NCI-H1930 (cell line): Measurements from ENCODE around the gene SMG6.
"Not testable (repeated sequence)": the region's sequence is repeated elsewhere in the genome, so short reads cannot be mapped to it uniquely, and the experiment has no call there.

ENCODE experiments used
- DNase-seq, 2 experiments: peaks; one replicate each; lab custom pipeline; 2025; lab: John Stamatoyannopoulos, UW

The SMG6 gene

DNA sequence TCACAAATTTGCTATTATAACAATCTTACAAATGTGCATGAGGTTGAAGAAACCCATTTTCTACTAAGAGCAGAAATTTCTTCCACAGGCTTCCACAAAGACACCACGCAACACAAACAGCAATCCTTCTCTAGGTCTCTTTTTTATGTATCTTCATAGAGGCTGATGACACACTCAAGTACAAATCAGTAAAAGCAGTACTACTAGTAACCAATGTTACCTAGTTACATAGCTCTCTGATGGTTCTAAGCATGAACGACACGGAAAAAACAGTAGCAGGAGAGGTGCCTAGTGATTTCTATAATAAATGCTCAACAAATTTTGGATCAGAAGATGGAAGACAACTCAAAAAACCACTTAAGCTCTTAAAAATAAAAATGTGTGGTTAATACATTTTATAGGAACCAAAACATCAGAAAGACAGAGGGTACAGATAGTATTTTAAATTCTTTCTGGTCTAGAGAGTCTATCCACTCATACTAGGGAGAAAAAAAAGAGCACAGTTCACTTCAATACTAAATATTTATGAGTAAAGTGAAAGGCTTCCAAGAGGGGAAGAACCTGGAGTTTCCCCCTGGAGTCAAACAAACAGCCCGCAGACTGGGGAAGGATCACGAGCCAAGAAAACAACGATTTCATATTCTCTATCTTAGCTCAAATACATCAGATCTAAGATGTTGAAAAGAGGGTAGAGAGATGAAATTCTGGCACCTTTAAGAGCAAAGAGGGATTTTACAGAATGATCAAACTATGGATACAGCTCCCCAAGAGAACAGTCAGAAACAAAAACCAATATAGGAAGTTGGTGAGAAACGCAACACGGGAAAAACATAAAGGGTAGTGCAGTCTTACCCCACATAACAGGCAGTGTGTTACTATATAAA is 40.2 kb downstream of the SMG6 start:
- no peak for DNase-seq

DNA sequence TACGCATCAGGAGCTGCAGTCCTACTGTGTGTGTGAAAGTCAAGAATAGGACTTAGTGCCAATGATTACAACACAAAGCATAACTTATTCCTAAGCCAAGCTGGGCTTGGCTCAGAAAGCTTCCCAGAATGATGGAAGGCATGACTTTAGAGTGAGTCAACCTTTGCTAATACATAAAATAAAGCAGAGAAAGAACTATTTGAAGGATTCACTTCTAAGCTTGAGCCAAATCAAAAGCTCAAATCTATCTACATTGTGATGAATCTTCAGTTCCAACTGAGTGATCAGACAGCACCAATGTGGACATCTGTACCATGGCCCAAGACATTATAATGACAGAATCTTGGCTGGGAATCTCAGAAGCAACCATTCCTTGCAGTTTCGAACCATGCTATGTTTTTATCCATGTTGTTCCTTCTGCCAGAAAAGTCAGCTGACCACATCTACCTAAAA is 41.4 kb downstream of the SMG6 start:
- no peak for DNase-seq

DNA sequence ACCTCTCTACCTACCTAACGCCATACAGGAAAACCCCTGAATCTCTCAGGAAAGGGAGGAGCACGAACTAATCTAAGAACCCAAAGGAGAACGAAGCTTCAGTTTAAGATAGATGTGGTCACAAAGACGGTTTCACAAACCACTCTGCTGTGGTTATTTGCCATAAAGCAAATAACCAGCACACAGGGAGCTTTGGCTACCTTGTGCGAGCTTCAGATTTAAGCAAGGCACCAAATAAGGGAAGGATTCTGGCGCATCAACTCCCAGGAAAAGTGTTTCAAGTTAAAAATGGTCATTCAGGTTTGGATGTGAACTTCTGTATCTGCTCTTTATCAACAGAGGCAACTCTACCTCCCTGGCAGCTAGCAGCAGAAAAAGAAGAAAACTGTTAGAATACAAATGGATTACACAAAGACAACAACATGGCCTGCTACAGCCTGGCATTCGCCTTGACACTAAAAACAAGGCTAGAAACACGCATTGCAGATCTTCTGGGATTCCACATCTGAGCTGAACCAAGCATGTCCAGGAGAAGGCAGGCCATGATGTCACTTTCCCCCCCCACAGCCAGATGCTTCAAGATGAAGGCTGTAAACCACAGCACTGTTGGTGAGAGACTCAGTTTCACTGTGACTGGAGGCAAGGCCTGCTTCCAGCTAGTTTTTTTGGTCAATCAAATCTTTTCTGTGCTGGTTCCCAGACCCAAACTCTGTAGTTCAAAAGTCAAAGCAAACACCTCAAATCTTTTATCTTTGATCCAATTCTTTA is 43.6 kb downstream of the SMG6 start:
- DNase-seq, result no peak

DNA sequence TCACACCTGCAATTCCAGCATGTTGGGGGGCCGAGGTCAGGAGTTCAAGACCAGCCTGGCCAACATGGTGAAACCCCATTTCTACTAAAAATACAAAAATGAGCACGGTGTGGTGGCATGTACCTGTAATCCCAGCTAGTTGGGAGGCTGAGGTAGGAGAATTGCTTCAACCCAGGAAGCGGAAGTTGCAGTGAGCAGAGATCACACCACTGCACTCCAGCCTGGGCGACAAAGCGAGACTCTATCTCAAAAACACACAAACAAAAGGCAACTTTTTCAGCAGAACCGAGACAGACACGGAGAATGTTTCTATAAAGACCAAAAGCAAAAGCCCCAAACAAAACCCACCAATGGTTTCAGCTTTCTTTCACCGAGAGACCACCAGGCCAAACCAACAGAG is 44.8 kb downstream of the SMG6 start:
- DNase-seq, result not testable (repeated sequence)

DNA sequence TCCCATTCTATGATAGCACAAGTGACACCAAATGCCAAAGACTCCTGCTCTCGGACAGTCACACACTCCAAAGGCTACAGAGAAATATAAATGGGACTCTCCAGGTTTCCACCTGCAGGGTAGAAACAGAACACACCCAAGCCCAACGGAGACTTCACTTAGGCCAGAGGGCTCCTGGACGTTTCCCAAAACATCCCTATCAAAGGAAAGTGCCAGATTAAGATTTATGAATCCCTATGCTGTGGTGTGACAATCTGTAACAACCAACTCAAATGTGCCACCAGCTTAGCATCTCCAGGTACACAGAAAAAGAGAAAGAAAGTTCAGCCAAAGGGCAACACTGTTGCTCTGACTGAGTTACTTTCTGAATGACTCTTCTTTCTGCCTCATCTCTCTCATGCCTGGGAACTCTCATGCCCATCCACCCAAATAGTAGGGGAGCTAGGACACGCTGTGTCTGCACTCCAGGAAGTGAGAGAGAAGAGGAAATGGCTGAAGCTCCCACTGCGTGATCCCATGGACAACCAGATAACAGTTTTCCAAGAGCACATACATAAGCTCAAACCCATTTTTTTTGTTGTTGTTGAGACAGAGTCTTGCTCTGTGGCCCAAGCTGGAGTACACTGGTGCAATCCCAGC is 49.7 kb downstream of the SMG6 start:
- no peak for DNase-seq

DNA sequence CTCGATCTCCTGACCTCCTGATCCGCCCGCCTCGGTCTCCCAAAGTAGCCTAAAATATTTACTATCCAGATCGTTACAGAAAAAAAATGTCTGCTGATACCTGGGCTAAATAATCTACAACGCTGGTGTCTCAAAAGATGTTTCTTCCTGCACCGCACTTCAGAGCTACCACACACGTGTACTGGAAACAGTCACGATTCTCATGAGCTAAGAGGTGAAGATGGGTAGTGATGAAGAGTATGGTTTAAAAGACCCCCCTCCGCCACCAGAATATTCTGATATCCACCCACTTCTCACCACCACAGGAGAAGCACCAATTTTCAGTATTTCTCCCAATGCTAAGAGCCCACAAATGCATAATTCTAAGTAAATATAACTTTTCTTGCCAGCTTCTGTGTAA is 50.2 kb downstream of the SMG6 start:
- DNase-seq, result no peak

DNA sequence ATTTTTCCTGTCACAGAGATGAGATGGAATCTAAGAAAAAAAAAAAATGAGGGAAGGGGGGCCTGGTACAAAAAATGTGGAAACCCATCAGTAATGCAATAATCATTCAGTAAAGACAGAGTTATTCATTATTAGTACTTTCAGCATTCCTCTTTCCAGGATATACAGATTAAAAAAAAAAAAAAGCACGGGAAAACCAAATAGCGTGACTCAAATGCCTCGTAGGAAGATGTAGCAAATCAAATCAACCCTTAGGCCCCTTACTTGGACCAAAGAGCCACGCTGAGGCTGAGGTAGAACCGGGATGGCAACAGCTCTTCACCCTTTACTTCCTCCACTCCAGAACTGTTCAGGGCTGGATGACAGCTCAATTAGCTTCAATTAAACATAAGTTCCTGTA is 52.5 kb downstream of the SMG6 start:
- no peak for DNase-seq

DNA sequence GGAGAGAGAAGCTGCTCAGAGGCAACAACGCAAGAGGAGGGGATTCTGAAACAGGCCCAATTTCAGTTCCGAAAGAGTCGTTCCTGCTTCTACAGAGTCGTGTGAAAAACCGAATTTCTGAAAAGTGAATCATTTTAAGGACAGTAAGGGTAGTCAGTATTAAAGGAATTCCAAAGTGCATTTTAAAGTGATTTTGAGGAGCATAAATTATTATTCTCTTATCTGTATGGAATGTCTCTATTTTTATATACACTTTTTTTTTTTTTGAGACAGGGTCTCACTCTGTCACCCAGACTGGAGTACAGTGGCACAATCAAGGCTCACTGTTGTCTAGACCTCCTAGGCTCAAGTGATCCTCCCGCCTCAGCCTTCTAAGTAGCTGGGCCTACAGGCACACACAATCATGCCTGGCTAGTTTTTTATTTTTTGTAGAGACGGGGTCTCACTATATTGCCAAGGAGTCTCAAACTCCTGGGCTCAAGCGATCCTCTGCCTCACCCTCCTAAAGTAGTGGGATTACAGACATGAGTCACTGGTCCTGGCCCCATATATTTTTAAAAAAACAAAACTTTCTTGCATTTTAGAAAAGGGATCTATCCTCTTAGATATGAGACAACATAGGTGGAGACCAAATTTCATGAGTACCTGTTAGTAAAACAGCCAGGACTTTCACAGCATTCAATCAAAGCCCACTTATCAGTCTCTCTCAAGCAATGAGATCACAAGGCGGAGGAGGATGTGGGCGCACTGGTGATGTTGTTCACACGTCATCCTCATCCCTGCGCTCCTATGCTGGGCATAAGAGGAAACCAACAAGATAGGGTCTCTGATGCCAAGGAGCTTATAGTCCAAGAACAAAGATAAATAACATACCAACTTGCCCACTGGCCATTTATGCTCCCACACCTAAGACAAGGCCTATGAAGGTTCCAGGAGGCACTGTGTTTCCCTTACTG is 53.2 kb downstream of the SMG6 start:
- no peak for DNase-seq

DNA sequence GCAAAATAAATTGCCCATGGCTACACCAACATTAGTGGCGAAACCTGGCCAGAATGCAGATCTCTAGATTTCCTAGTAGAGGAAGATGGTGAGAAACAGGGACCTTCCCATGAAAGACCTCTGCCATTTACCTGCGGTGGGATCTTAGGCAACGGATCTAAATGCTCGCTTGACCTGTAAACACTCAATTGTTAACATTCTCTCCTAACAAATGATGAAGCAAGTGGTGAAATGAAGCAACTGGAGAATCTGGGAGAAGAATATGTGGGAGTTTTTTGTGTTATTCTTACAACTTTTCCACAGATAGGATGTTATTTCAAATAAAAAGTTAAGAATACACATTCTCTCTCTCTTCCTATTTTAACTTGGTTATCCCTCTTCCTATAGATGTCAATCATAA is 56.6 kb downstream of the SMG6 start:
- no peak for DNase-seq

DNA sequence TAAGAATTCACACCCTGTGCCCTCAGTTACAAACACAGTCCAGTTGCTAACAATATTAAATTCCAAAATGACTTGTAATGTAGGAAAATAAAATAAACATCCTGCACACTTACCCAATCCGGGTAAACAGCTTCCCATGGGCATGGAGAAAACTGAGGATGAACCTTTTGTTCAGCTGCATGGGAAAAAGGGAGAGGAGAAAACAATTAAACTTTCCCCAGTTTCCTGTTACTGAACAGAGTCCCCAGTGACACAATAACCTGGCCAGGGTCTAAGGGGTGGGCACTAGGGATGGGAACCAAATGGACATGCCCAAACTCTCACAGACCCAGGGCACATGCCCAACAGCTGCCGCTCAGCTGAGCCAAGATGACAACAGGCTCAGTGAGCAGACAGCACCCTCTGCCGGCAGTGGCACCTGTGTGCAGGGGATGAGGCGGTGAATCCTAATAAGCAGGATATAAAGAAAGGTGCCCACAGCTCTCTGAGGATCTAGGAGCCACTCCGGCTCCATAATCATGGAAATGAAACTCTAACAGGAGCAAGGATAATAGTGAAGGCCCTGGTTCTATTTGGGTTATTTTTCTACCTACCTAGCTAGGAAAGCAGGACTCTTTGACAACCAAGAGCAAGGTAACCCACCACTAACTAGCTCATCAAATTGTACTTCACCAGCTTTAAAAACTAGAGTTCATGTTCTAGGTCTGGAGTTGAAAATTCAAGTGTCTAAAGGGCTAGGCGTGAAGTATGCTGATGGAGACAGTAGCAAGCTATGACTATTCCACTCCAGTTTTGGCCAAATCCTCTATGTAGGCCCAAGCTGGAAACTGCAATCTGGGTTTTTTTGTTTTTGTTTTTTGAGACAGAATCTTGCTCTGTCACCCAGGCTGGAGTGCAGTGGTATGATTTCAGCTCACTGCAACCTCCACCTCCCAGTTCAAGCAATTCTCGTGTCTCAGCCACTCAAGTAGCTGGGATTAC is 58.8 kb downstream of the SMG6 start:
- peak; percentile 10 to 54 for DNase-seq

DNA sequence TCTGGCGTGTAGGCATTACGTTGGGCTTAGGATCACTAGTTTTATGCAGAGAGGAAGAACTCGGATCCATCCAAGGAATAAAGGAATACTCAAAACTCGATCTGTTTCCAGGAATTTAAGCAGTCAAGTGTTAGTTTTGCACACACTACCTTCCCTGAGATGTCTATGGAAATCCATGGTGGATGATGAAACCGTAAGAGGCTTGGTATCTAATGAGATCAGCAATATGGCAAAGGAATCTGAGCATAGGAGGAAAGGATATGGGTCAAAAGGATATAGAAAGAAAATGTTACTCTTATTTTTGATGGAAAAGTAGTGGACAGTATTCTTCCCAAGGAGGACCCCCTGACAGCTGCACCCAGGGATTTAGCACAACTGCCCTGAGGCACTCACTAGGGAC is 59.6 kb downstream of the SMG6 start:
- DNase-seq, result no peak

DNA sequence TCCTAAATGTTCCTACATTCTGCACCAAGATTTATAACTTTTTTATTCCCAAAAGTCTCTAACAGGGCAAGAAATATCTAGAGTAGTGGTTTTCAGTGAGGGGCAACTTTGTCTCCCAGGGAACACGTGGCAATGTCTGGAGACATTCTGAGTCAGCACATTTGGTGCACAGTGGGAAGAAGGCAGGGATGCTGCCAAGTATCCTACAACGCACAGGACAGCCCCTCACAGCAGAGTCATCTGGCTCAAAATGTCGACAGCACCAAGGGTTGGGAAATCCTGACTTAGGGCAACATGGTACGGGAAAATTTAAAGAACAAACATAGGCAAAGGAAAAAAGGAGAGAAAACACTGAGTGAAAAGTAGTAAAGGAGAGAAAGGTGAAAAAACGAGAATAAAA is 61.8 kb downstream of the SMG6 start:
- no peak for DNase-seq

DNA sequence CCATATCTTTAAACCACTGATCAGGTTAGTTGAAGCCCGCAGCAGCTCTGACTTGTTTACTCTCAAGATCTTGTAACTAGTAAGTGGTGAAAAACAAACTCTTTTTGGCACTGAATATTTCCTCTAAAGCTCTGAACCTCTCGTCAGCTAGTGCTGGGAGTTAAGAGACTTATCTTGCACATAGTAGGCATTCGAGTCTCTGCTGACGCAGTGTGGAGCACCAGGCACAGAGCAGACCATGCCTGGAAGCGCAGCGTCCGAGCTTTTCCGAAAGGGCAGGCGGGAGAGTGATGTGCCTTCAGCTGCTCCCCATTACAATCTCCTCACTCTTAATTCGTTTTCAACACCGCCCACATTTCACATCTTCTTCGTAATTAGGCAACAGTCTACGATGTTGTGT is 63.0 kb downstream of the SMG6 start:
- no peak for DNase-seq

DNA sequence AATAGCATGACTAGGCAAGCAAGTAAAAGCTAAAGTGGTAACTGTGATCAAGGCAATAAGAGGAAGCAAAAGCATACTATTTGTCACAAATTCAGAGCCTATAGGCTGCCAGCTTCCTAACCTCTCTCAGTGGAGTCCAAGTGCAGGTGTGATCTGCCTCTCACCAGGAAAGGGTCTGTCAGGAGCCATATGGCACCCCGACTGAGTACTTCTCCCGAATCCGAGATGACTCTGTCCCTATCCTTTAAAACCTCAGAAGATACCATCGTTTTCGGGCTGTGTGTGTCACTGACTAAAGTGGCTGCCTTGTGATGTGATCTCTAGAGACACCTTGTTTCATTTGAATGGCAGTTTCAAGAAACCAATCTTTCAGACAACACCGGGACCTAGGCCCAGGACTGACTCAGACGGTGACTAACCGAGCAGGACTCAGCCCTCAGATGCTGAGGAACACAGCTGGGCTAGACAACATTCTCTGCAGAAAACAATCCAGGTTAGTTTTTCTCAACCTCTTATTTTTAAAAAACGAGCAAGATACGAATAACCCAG is 63.6 kb downstream of the SMG6 start:
- no peak for DNase-seq

DNA sequence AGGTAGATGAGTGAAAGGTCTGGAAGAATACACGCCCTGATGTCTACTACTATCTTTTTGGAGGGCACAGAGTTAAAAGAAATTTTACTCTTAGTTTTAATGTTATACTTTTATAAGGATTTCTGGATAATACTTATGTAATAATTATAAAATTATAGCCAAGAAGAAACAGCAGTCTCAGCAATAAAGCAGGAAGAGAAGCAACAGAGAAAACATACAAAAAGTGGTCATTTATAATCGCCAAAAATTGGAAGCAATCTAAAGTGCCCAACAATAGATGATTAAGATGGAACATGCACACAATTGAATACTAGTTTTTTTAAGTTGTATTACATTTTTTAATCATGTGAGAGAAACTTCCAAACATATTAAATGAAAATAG is 64.4 kb downstream of the SMG6 start:
- DNase-seq, result no peak

DNA sequence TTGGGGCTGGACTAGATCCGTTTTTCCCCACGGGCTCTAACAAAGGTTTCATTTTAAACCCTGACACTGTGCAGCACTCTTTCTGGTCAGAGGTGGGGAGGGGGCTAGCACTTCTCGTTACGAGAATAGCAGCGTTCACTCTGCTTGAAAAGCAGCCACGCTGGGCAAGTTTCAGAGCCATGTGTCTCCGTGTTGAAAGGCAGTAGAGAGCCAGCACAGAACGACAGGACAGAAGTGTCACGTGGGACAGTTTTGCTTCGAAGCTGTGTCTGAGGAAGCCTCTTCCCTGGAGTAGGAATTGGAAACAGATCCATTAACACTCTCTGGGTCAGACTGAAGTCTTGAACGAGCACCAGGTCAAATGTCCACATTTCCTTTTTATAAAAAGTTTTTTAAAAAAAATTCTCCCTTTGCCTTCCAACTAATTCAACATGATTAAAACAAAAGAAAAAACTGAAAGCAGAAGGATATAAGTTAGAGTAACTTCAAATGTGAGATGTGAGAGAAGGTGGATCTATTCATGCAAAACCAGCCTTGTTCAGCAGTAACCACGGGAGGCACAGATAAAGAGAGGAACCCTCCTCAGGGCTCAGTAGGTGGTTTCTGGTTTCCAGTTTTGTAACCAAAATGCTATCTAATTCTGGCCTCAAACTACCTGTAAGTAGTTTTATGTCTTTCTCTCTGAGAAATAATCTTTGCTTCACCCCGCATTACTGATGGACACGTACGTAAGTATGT is 65.0 kb downstream of the SMG6 start:
- no peak for DNase-seq

DNA sequence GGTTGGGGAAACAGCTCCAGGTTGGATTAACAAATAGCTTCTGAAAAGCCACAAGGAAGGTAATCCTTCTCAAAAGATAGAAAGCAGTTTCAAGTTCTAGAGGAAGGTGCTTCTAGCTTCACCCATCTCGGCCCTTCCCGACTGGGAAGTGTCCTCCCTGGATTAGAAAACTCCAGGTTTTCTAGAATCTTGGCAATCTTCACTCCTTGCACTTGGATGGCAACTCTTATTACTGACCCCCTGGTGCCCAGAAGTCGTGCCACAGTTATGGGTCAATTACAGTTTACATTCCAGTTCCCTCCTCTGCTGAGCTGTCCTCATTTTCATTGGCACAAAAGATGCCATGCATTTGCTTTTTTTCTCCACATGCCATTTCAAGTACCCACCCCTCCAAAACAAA is 65.6 kb downstream of the SMG6 start:
- DNase-seq, result no peak

DNA sequence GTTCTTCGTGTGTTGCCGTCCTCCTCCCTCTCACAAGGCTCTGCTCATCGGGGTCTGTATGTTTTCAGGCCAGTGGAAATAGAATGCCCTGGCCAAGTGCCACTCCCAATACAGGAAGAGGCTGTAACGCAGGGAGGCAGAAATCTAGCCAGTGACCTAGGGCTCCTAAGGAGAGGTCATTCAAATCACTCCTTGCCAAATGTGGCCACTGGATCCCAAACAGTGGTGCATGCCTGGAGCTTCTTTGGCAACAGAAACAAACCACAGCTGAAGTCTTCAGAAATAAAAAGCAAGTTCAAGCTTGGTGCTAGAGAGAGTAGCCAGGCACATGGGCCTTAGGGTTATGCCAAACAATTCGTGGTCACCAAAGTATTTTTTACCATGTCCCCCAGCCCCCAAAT is 66.1 kb downstream of the SMG6 start:
- no peak for DNase-seq

DNA sequence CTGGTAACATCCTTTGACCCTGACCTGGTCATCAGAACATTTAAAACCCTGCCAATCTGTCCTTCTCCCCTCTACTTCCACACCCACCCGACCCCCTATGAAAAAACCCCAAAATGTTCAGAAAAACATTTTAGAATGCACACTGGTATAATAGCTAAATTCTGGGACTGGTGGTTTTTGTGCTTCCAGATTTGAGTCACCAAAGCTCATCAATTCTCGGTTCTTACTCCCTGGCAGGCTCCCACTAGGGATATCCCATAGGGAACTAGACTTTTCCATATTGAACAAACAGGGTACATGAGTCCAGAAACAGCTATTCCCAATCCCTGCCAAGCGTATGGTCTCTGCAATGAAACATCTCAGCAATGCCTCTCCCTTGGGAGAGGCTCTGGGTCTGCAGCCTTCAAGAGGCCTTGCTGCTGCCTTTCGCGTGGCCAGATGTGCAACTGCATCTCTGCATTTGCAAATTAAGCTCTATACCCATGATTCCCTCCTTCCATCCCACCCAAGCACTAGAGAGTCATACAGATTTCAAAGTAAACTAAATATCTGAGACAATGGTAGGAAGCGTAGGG is 67.7 kb downstream of the SMG6 start:
- no peak for DNase-seq
